A549 (cell line): Measurements from ENCODE around the gene FUT7. TPM values are rescaled to one million over a fixed set of nuclear protein-coding genes. Genes with fewer than 3 reads are reported as not detected.

Experiments
- ATAC-seq, 2 experiments: fragments of 200-7000 bp in 1 of 2; fragments of >200 bp in 1 of 2; cut with Nextera tagmentation in 1 of 2; cut with Tn5 transposase in 1 of 2; 3 replicates each; pipeline versions ENCODE4 v1.8.0 to v1.9.1; 2018 to 2020; ENCODE audit warnings: mild to moderate bottlenecking in 1 of 2, moderate library complexity in 1 of 2
- CTCF ChIA-PET: fragments of 300-600 bp; sonication (Branson Sonifier 250); formaldehyde crosslinking; extraction: SDS; loops from one replicate; lab custom pipeline; 2021; ENCODE audit warnings: antibody characterized with exemption, inconsistent platforms; lab: Yijun Ruan, JAX
- POLR2A ChIA-PET: fragments of 350-600 bp; formaldehyde crosslinking; extraction: SDS; loops from one replicate; lab custom pipeline; 2021; ENCODE audit warnings: antibody characterized with exemption, inconsistent platforms; lab: Yijun Ruan, JAX
- DNase-seq, 2 experiments: peaks; one replicate each; pipeline versions ENCODE4 v3.0.0 to v3.0.0-alpha.2; 2011 to 2016; ENCODE audit warnings: low read depth in 1 of 2, low spot score in 1 of 2
- FAIRE-seq: peaks from 2 replicates; lab custom pipeline; 2011; peaks lifted over from hg19 to GRCh38; lab: Jason Lieb, UNC
- H3K27ac ChIP-seq, 2 experiments: fragments of >200 bp; sonication (Bioruptor Twin); formaldehyde crosslinking; 3 replicates each; pipeline ENCODE4 v1.5.1; 2016 to 2017
- H3K4me1 ChIP-seq: fragments of >200 bp; sonication (Bioruptor Twin); formaldehyde crosslinking; 3 replicates; pipeline ENCODE4 v1.6.1; 2016
- H3K4me2 ChIP-seq: fragments of >200 bp; sonication (Bioruptor Twin); formaldehyde crosslinking; 3 replicates; pipeline ENCODE4 v1.6.1; 2016
- H3K4me3 ChIP-seq: fragments of >200 bp; sonication (Bioruptor Twin); formaldehyde crosslinking; 3 replicates; pipeline ENCODE4 v1.5.1; 2016
- H3K9me3 ChIP-seq: fragments of >200 bp; sonication (Bioruptor Twin); formaldehyde crosslinking; 3 replicates; pipeline ENCODE4 v1.6.1; 2016
- ATOH8 ChIP-seq: fragments of 250-450 bp; sonication (Bioruptor Pico); IDR thresholded peaks from 2 replicates; pipeline ENCODE4 v1.5.0; 2020; ENCODE audit warnings: low read depth, mild to moderate bottlenecking, moderate library complexity
- BCL3 ChIP-seq: fragments of >200 bp; sonication (Bioruptor Twin); formaldehyde crosslinking; IDR thresholded peaks from 3 replicates; pipeline ENCODE4 v1.6.1; 2016
- CBX8 ChIP-seq: fragments of 200-600 bp; sonication (generic); IDR thresholded peaks from 2 replicates; pipeline ENCODE4 v1.6.1; 2016
- CTCF ChIP-seq: fragments of >200 bp; sonication (Bioruptor Twin); formaldehyde crosslinking; IDR thresholded peaks from 3 replicates; pipeline ENCODE4 v1.5.1; 2016
- EHMT2 ChIP-seq: fragments of 200-600 bp; sonication (generic); IDR thresholded peaks from 2 replicates; pipeline ENCODE4 v1.6.1; 2016; ENCODE audit warnings: antibody characterized with exemption, low read depth, mild to moderate bottlenecking, moderate library complexity
- EP300 ChIP-seq, 2 experiments: fragments of >200 bp; sonication (Bioruptor Twin); formaldehyde crosslinking; IDR thresholded peaks; 2 replicates in 1 of 2; 3 replicates in 1 of 2; pipeline ENCODE4 v1.6.1; 2016 to 2017
- ESRRA ChIP-seq: fragments of 150-350 bp; IDR thresholded peaks from 2 replicates; pipeline ENCODE4 v1.6.1; 2014; ENCODE audit warnings: mild to moderate bottlenecking, low read length, borderline replicate concordance
- FOSB ChIP-seq: fragments of 250-450 bp; sonication (Bioruptor Pico); IDR thresholded peaks from 2 replicates; pipeline ENCODE4 v1.5.0; 2020; ENCODE audit warnings: mild to moderate bottlenecking, moderate library complexity
- FOSL2 ChIP-seq, 2 experiments: fragments of 450-650 bp in 1 of 2; fragments of >200 bp in 1 of 2; sonication (Bioruptor Twin) in 1 of 2; formaldehyde crosslinking; IDR thresholded peaks; 2 replicates each; pipeline versions ENCODE4 v1.5.0 to v1.6.1; 2016 to 2020; ENCODE audit warnings: mild to moderate bottlenecking in 1 of 2, moderate library complexity in 1 of 2
- FOXS1 ChIP-seq: fragments of 250-450 bp; sonication (Bioruptor Pico); IDR thresholded peaks from 2 replicates; pipeline ENCODE4 v1.5.0; 2020; ENCODE audit warnings: mild to moderate bottlenecking, moderate library complexity
- GATA3 ChIP-seq: IDR thresholded peaks from 2 replicates; pipeline ENCODE4 v1.6.1; 2012; ENCODE audit warnings: borderline replicate concordance
- JUNB ChIP-seq: fragments of >200 bp; sonication (Bioruptor Twin); formaldehyde crosslinking; IDR thresholded peaks from 2 replicates; pipeline ENCODE4 v1.6.1; 2016
- KDM1A ChIP-seq: fragments of 200-600 bp; sonication (generic); IDR thresholded peaks from 2 replicates; pipeline ENCODE4 v1.6.1; 2016; ENCODE audit warnings: low read depth, mild to moderate bottlenecking
- KDM5A ChIP-seq: fragments of 200-600 bp; sonication (generic); IDR thresholded peaks from 2 replicates; pipeline ENCODE4 v1.6.1; 2016; ENCODE audit warnings: antibody characterized with exemption, mild to moderate bottlenecking
- NR3C1 ChIP-seq: fragments of >200 bp; sonication (Bioruptor Twin); formaldehyde crosslinking; IDR thresholded peaks from 3 replicates; pipeline ENCODE4 v1.6.1; 2017
- REST ChIP-seq: fragments of 200-600 bp; sonication (generic); IDR thresholded peaks from 2 replicates; pipeline ENCODE4 v1.6.1; 2016; ENCODE audit warnings: antibody characterized with exemption, mild to moderate bottlenecking, moderate library complexity
- RNF2 ChIP-seq: fragments of 200-600 bp; sonication (generic); IDR thresholded peaks from 2 replicates; pipeline ENCODE4 v1.6.1; 2016; ENCODE audit warnings: low read depth, mild to moderate bottlenecking, antibody characterized with exemption, moderate library complexity, borderline replicate concordance
- ZFP36 ChIP-seq: fragments of 450-650 bp; IDR thresholded peaks from 2 replicates; pipeline ENCODE4 v1.6.1; 2014; ENCODE audit warnings: borderline replicate concordance; ENCODE audit not compliant: partially characterized antibody
- WGBS: methylation state at CpG from one replicate; pipeline ENCODE4 v1.1.6; 2017; ENCODE audit errors: missing lambda C conversion rate; 5-methylcytosine and 5-hydroxymethylcytosine counted together
- polyA plus RNA-seq, 4 experiments: library from polyadenylated mRNA; depleted of rRNA in 3 of 4; stranded (reverse); fragments of >200 nt; fragmentation: RNase III in 1 of 4; extraction: RNeasy Plus Mini Kit Qiagen cat#74134 plus additional on column Dnase treatment in 1 of 4; gene quantifications; 2 replicates in 3 of 4; 3 replicates in 1 of 4; pipeline ENCODE4 v1.2.3, GENCODE V29; 2011 to 2017

Gene FUT7
- polyA plus RNA-seq, 2 of the 4 experiments (the other 2 are of a cell fraction): not detected

GRCh38 chr9:136983656-136984314 lies 48.1 kb downstream of the FUT7 start (continued):
- TF ChIP-seq REST (no peak), FOSL2 (IDR thresholded peaks at IDR 0.05) (no peak), FOSL2 (CRISPR knock-in tag; IDR thresholded peaks at IDR 0.05) (no peak), FOSB (CRISPR knock-in tag) (no peak), KDM1A (no peak), FOXS1 (CRISPR knock-in tag) (no peak), EP300 (IDR thresholded peaks at IDR 0.05) (no peak), ESRRA (no peak), ATOH8 (CRISPR knock-in tag) (no peak), RNF2 (no peak), NR3C1 (no peak), ZFP36 (no peak)

- DNase-seq (no peak), ATAC-seq (no peak), FAIRE-seq (no peak)
- Histone ChIP-seq H3K4me3 (no peak overlapping the region), H3K4me2 (no peak overlapping the region), H3K27ac (no peak overlapping the region), H3K4me1 (no peaks in the 10 kb centered on the region), H3K9me3 (no peaks in the 10 kb centered on the region)
- TF ChIP-seq KDM5A (no peak), EHMT2 (no peak), CTCF (no peak), BCL3 (no peak), CBX8 (no peak), GATA3 (no peak), JUNB (no peak), ATOH8 (CRISPR knock-in tag) (no peak), REST (no peak)
- POLR2A ChIA-PET: no interaction called here
- WGBS: 78% methylated on average over 8 of the region's 9 CpGs
- CTCF ChIA-PET: interaction anchor here (1.0 kb wide), 1 partner anchor 32 kb away, joined by 3 read pairs; no protein-coding TSS in a partner anchor
These were observed 48.7 kb downstream of the FUT7 start for GRCh38 chr9:136983167-136983566.
